ENCODE data around the gene RBMX. TPM values are rescaled to one million over a fixed set of nuclear protein-coding genes. Genes with fewer than 3 reads are reported as not detected.

RBMX gene
- 100 to 1,000 TPM; 158 to 212 (median 189) TPM for total RNA-seq

- TF ChIP-seq CTCF (IDR thresholded peaks at IDR 0.05; ENCODE audit: low read depth), result no peak
Measured at GRCh38 chrX:136880452-136881013, at the start of gene RBMX. TSS of gene RBMX (minus strand) at chrX:136880725. CDS start at chrX:136879427, 1,298 bp downstream.

GRCh38 chrX:136920001-136920400 lies 39.5 kb upstream of the RBMX start:
- TF ChIP-seq CTCF (IDR thresholded peaks at IDR 0.05; ENCODE audit: low read depth), result no peak

GRCh38 chrX:136916827-136917226 lies 36.3 kb upstream of the RBMX start:
- TF ChIP-seq CTCF (IDR thresholded peaks at IDR 0.05; ENCODE audit: low read depth), result no peak

- no peak for TF ChIP-seq CTCF (IDR thresholded peaks at IDR 0.05; ENCODE audit: low read depth)
Measured at GRCh38 chrX:136911253-136911652, 30.7 kb upstream of the RBMX start.

GRCh38 chrX:136910565-136911035 lies 30.1 kb upstream of the RBMX start:
- no peak for TF ChIP-seq CTCF (IDR thresholded peaks at IDR 0.05; ENCODE audit: low read depth)

- no peak for TF ChIP-seq CTCF (IDR thresholded peaks at IDR 0.05; ENCODE audit: low read depth)
Measured at GRCh38 chrX:136909706-136910564, 29.4 kb upstream of the RBMX start.

GRCh38 chrX:136909119-136909705 lies 28.7 kb upstream of the RBMX start:
- no peak for TF ChIP-seq CTCF (IDR thresholded peaks at IDR 0.05; ENCODE audit: low read depth)
